ENCODE data around the gene PPP4R3B.

Gene PPP4R3B

GRCh38 chr2:55530539-55531081, 86.8 kb downstream of the PPP4R3B start:
- TF ChIP-seq ESRRG (CRISPR knock-in tag; IDR thresholded peaks at IDR 0.05) (no peak), ZNF70 (CRISPR knock-in tag; IDR thresholded peaks at IDR 0.05) (no peak), ZFP30 (CRISPR knock-in tag; IDR thresholded peaks at IDR 0.05) (no peak), BACH2 (CRISPR knock-in tag; IDR thresholded peaks at IDR 0.05; ENCODE audit: borderline replicate concordance) (no peak), TSHZ2 (CRISPR knock-in tag; IDR thresholded peaks at IDR 0.05) (no peak), ISL1 (CRISPR knock-in tag; IDR thresholded peaks at IDR 0.05) (no peak), TOX (CRISPR knock-in tag; IDR thresholded peaks at IDR 0.05; ENCODE audit: borderline replicate concordance) (no peak), ARNTL (CRISPR knock-in tag; IDR thresholded peaks at IDR 0.05; ENCODE audit: borderline replicate concordance, low read depth) (no peak), ZNF8 (CRISPR knock-in tag; IDR thresholded peaks at IDR 0.05) (no peak), GLIS3 (CRISPR knock-in tag; IDR thresholded peaks at IDR 0.05) (no peak), PPARA (CRISPR knock-in tag; IDR thresholded peaks at IDR 0.05; ENCODE audit: borderline replicate concordance) (no peak), CSDC2 (CRISPR knock-in tag; IDR thresholded peaks at IDR 0.05) (no peak)
- no peak for ATAC-seq

DNA sequence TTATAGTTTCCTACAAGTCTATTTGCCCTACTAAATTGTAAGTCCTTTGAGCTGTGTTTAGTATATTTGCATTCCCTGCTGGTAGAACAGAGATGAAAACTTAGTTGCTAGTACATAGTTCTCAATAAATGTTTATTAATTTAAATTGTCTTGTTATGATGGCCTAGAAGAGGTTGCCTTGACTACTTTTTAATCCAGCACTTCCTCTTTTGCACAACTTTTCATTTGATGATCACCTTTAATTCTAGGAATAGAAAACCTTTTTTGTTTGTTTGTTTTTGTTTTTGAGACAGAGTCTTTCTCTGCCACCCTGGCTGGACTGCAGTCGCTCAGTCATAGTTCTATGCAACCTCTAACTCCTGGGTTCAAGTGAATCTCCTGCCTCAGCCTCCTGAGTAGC, 91.2 kb downstream of the PPP4R3B start:
- no peak for TF ChIP-seq CSDC2 (CRISPR knock-in tag; IDR thresholded peaks at IDR 0.05)
- no peak for TF ChIP-seq POU6F1 (CRISPR knock-in tag; IDR thresholded peaks at IDR 0.05; ENCODE audit: borderline replicate concordance, low read depth)
- TF ChIP-seq GLIS3 (CRISPR knock-in tag; IDR thresholded peaks at IDR 0.05): no peak
- TF ChIP-seq ZNF70 (CRISPR knock-in tag; IDR thresholded peaks at IDR 0.05): no peak
- no peak for TF ChIP-seq ARNTL (CRISPR knock-in tag; IDR thresholded peaks at IDR 0.05; ENCODE audit: borderline replicate concordance, low read depth)
- no peak for TF ChIP-seq TSHZ2 (CRISPR knock-in tag; IDR thresholded peaks at IDR 0.05)
- no peak for TF ChIP-seq ISL1 (CRISPR knock-in tag; IDR thresholded peaks at IDR 0.05)
- no peak for TF ChIP-seq CREB5 (CRISPR knock-in tag; IDR thresholded peaks at IDR 0.05; ENCODE audit: low read depth)
- no peak for TF ChIP-seq ZNF8 (CRISPR knock-in tag; IDR thresholded peaks at IDR 0.05)
- TF ChIP-seq RARB (CRISPR knock-in tag; IDR thresholded peaks at IDR 0.05): no peak
- TF ChIP-seq PPARA (CRISPR knock-in tag; IDR thresholded peaks at IDR 0.05; ENCODE audit: borderline replicate concordance): no peak
- TF ChIP-seq TOX (CRISPR knock-in tag; IDR thresholded peaks at IDR 0.05; ENCODE audit: borderline replicate concordance): no peak
- no peak for ATAC-seq

GRCh38 chr2:55524884-55525437, 92.5 kb downstream of the PPP4R3B start:
- no peak for ATAC-seq
- TF ChIP-seq ZNF565 (CRISPR knock-in tag; conservative IDR thresholded peaks at IDR 0.05; ENCODE audit: low read depth) (no peak), ESRRG (CRISPR knock-in tag; IDR thresholded peaks at IDR 0.05) (no peak), PPARA (CRISPR knock-in tag; IDR thresholded peaks at IDR 0.05; ENCODE audit: borderline replicate concordance) (no peak), CSRNP3 (CRISPR knock-in tag; IDR thresholded peaks at IDR 0.05) (no peak), SNAI2 (CRISPR knock-in tag; IDR thresholded peaks at IDR 0.05) (no peak), ZC3H10 (CRISPR knock-in tag; IDR thresholded peaks at IDR 0.05) (no peak), POU6F1 (CRISPR knock-in tag; IDR thresholded peaks at IDR 0.05; ENCODE audit: borderline replicate concordance, low read depth) (no peak), ISL1 (CRISPR knock-in tag; IDR thresholded peaks at IDR 0.05) (no peak)

Measured in SK-N-SH treated with all-trans-retinoic acid at 6 μM for 48 hours (cell line).